Upper lobe of left lung (tissue), 6 donors: ENCODE results near the gene MUS81. TPM values are rescaled to one million over a fixed set of nuclear protein-coding genes. Genes with fewer than 3 reads are reported as not detected.

Experiments
- ATAC-seq, 2 donors: fragments of 200-7000 bp; cut with Tn5 transposase; one replicate each; pipeline ENCODE4 v1.9.1; 2022; ENCODE audit warnings: mild to moderate bottlenecking in 2 of 2, moderate library complexity in 2 of 2; ENCODE audit not compliant: low FRiP score in 2 of 2
- DNase-seq, 2 donors: peaks; one replicate each; pipeline ENCODE4 v3.0.0-alpha.2; 2019 to 2020
- H3K27ac ChIP-seq, 4 donors: fragments of 200-600 bp; sonication (generic); one replicate each; pipeline ENCODE4 v1.5.1; 2016 to 2019
- H3K27me3 ChIP-seq, 4 donors: fragments of 200-600 bp; sonication (generic); one replicate each; pipeline ENCODE4 v1.5.1; 2017 to 2019
- H3K36me3 ChIP-seq, 4 donors: fragments of 200-600 bp; sonication (generic); one replicate each; pipeline ENCODE4 v1.5.1; 2016 to 2019
- H3K4me1 ChIP-seq, 4 donors: fragments of 200-600 bp; sonication (generic); one replicate each; pipeline ENCODE4 v1.5.1; 2018 to 2019
- H3K4me3 ChIP-seq, 4 donors: fragments of 200-600 bp; sonication (generic); one replicate each; pipeline ENCODE4 v1.5.1; 2017 to 2019; ENCODE audit warnings: mild to moderate bottlenecking in 2 of 4, moderate library complexity in 1 of 4
- H3K9me3 ChIP-seq, 4 donors: fragments of 200-600 bp; sonication (generic); one replicate each; pipeline ENCODE4 v1.5.1; 2018 to 2019
- CTCF ChIP-seq, 6 experiments: fragments of 450-650 bp in 4 of 6; fragments of 200-600 bp in 2 of 6; sonication (generic) in 2 of 6; IDR thresholded peaks; one replicate each; pipeline ENCODE4 v1.5.1; 2016 to 2019; ENCODE audit warnings: antibody characterized with exemption in 6 of 6
- EP300 ChIP-seq, 4 donors: sonication (generic); formaldehyde crosslinking; IDR thresholded peaks; one replicate each; pipeline ENCODE4 v1.5.1; 2017; ENCODE audit warnings: antibody characterized with exemption in 4 of 4, control low read depth in 2 of 4
- POLR2A ChIP-seq, 4 donors: fragments of 450-650 bp; IDR thresholded peaks; one replicate each; pipeline ENCODE4 v1.5.1; 2016 to 2017; ENCODE audit warnings: antibody characterized with exemption in 4 of 4, mild to moderate bottlenecking in 2 of 4
- POLR2AphosphoS5 ChIP-seq, 2 donors: sonication (generic); formaldehyde crosslinking; IDR thresholded peaks; one replicate each; pipeline ENCODE4 v1.5.1; 2017; ENCODE audit warnings: antibody characterized with exemption in 2 of 2
- WGBS, 2 donors: methylation state at CpG; one replicate each; pipeline ENCODE4 v1.1.5; 2017 to 2018; 5-methylcytosine and 5-hydroxymethylcytosine counted together
- total RNA-seq, 6 donors: library from RNA; depleted of rRNA in 4 of 6; stranded (reverse); fragments of >200 nt in 4 of 6; gene quantifications; one replicate each; pipeline versions ENCODE4 v1.1.0 to v1.2.1, GENCODE V29; 2016 to 2021
- donor health status: DM: no; HTN: no; CAD: no; lungs with moderate emphysema.
- donor health status: DM: no; HTN: yes; CAD: no; lungs with severe emphysema.

Gene MUS81
- total RNA-seq, 6 donors from 2014 or later = 41.5 to 182 (median 53.3) TPM

GRCh38 chr11:65883786-65884715 is 23.8 kb downstream of the MUS81 start:
- peaks cover 6 to 48% (median 30%) of the 10 kb centered on the region in 4 donors for H3K36me3 ChIP-seq
- peaks cover 13 to 28% (median 23%) of the 10 kb centered on the region in 4 donors for H3K4me1 ChIP-seq
- ATAC-seq (no peak), DNase-seq (peak in 1 of 2 donors; percentile 56)
- 86 to 87% methylated on average over 17 to 28 of the region's 28 CpGs for WGBS, 2 donors
- H3K9me3 ChIP-seq = no peaks in the 10 kb centered on the region
- no peak overlapping the region for H3K4me3 ChIP-seq
- H3K27ac ChIP-seq = peak overlapping the region in 1 of 4 donors; percentile 56
- TF ChIP-seq EP300 (IDR thresholded peaks at IDR 0.05) (no peak), POLR2AphosphoS5 (IDR thresholded peaks at IDR 0.05) (no peak), CTCF (IDR thresholded peaks at IDR 0.05) (no peak), POLR2A (IDR thresholded peaks at IDR 0.05) (no peak)
- no peaks in the 10 kb centered on the region for H3K27me3 ChIP-seq

- H3K27me3 ChIP-seq = no peaks in the 10 kb centered on the region
- TF ChIP-seq CTCF (IDR thresholded peaks at IDR 0.05) (peak; percentile 96 to 99 (median 98)), POLR2A (IDR thresholded peaks at IDR 0.05) (no peak), POLR2AphosphoS5 (IDR thresholded peaks at IDR 0.05) (peak in 1 of 2 donors; percentile 38)
- peak; percentile 81 to 91 for DNase-seq
- H3K36me3 ChIP-seq = peaks cover 6 to 48% (median 30%) of the 10 kb centered on the region in 4 donors
- ATAC-seq = peak; percentile 57 to 73
- H3K9me3 ChIP-seq = no peaks in the 10 kb centered on the region
- WGBS, 2 donors = 0 to 5% methylated on average over 2 to 7 of the region's 9 CpGs
- H3K4me1 ChIP-seq = peaks cover 20 to 35% (median 29%) of the 10 kb centered on the region in 4 donors
- H3K27ac ChIP-seq = peak overlapping the region in 2 of 4 donors; percentile 31 to 56
- H3K4me3 ChIP-seq = no peak overlapping the region
Measured at GRCh38 chr11:65884716-65885092, 24.5 kb downstream of the MUS81 start.

GRCh38 chr11:65885231-65885630 is 25.0 kb downstream of the MUS81 start:
- no peaks in the 10 kb centered on the region for H3K9me3 ChIP-seq
- peak overlapping the region in 2 of 4 donors; percentile 31 to 56 for H3K27ac ChIP-seq
- 88 to 97% methylated on average over 7 of the region's 7 CpGs for WGBS, 2 donors
- TF ChIP-seq CTCF (IDR thresholded peaks at IDR 0.05) = no peak
- H3K27me3 ChIP-seq = no peaks in the 10 kb centered on the region
- peaks cover 6 to 48% (median 30%) of the 10 kb centered on the region in 4 donors for H3K36me3 ChIP-seq
- ATAC-seq (no peak), DNase-seq (no peak)
- peaks cover 24 to 40% (median 34%) of the 10 kb centered on the region in 4 donors for H3K4me1 ChIP-seq
- no peak overlapping the region for H3K4me3 ChIP-seq

GRCh38 chr11:65885808-65886536 is 25.7 kb downstream of the MUS81 start:
- no peak overlapping the region for H3K4me3 ChIP-seq
- H3K36me3 ChIP-seq = peaks cover 6 to 48% (median 30%) of the 10 kb centered on the region in 4 donors
- WGBS, 2 donors = 84 to 93% methylated on average over 12 of the region's 12 CpGs
- no peaks in the 10 kb centered on the region for H3K27me3 ChIP-seq
- DNase-seq (no peak), ATAC-seq (no peak)
- no peak for TF ChIP-seq POLR2A (IDR thresholded peaks at IDR 0.05)
- TF ChIP-seq EP300 (IDR thresholded peaks at IDR 0.05) = no peak
- TF ChIP-seq POLR2AphosphoS5 (IDR thresholded peaks at IDR 0.05) = no peak
- TF ChIP-seq CTCF (IDR thresholded peaks at IDR 0.05) = no peak
- H3K4me1 ChIP-seq = peaks cover 24 to 42% (median 37%) of the 10 kb centered on the region in 4 donors
- H3K27ac ChIP-seq = no peak overlapping the region
- H3K9me3 ChIP-seq = no peaks in the 10 kb centered on the region
